Daoy (cell line): ENCODE data around the gene NCOA1. TPM values are rescaled to one million over a fixed set of nuclear protein-coding genes. Genes with fewer than 3 reads are reported as not detected.
"Not testable (repeated sequence)": the region's sequence is repeated elsewhere in the genome, so short reads cannot be mapped to it uniquely, and the experiment has no call there.

Experiments
- DNase-seq: peaks from one replicate; pipeline ENCODE4 v3.0.0-alpha.2; 2015; ENCODE audit warnings: low read depth
- total RNA-seq: library from RNA; depleted of rRNA; stranded (reverse); fragments of >200 nt; shearing (Covaris generic); gene quantifications from 2 replicates; pipeline ENCODE4 v1.2.3, GENCODE V29; 2014

The NCOA1 gene
- total RNA-seq, 1 experiment from 2014 or later, result 5.5 TPM

DNA sequence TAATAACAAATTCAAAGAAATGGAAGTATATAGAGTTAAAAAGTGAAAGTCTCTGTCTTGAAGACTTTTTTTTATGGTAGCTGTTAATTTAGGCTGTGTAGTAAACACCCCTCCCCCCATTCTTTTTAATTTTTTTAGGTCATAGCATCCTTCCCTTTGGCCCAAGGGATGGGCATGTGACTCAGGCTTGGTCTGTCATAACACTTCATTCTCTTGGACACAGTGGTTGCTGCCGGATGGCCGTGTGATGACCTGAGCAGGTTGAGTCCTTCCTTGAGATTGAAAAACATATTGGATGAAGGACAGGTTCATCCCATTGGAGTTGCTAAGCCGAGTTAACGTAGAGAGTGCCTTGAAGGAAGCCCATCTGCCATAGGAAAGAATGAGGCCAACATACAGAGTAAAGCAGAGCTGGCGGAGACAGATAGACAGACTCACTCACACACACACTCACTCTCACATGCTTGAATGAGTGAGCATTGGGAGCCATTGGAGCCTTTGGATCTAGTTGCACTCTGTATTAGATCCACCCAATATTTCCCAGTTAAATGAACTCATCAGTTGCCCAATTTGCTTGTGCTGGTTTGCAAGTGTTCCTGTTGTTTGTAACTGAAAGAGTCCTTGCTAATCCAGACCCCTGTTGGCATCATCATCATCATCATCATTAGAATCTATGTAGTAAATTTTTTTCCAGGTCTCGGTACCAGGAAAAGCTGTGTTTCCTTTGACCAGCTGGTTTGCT is 14.7 kb downstream of the NCOA1 start:
- DNase-seq, result no peak

DNA sequence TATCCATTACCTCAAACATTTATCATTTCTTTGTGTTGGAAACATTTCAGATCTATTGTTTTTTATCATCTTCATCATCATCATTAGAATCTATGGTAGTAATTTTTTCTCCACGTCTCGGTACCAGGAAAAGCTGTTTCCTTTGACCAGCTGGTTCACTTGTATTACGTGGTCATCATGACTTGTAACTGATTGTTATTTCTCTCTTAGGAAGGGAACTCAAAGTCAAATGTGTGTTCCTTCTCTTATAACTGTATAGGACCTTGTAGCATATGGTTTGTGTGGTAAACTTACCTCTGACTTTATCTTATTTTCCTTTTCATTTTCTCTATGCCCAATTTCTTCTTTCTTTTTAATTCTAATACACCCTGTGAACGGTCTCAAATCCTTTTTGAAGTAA is 16.5 kb downstream of the NCOA1 start:
- DNase-seq, result no peak

DNA sequence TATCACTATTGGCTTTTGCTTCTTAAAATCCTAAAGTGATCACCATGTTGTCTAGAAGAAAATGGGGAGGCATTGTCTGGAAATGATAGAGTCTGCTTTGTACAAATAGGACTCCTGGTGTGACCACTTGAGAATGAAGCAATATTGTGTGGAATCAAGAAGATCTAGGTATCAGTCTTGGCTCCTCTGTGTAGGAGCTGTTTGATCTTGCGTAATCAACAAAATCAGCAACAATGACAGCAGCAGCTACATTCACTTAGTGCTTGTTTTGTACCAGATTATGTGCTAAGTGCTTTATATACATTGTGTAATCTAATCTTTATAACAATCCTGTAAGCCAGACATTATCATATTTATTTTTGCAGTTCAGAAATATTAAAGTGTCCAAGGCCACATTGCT is 17.8 kb downstream of the NCOA1 start:
- no peak for DNase-seq

DNA sequence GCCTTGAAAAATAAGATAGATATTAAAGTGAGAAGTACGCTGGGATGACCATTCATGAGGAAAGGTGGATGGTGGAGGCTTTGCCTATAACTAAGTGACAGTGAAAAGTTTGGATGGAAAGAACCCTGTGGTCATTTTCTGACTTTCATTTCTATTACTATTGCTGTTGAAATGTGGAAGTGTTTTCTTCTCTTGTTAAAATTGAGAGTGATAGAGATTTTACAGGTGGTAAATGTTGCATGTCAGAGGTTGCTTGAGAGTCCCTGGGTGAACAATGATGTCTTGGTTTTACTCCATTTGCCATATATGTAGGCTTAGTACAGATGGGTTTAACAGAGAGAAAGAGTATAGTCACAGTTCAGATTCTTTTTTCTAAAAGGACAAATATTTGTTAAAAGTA is 18.4 kb downstream of the NCOA1 start:
- DNase-seq, result no peak

- no peak for DNase-seq
These were observed 18.8 kb downstream of the NCOA1 start for GRCh38 chr2:24509840-24510239.

DNA sequence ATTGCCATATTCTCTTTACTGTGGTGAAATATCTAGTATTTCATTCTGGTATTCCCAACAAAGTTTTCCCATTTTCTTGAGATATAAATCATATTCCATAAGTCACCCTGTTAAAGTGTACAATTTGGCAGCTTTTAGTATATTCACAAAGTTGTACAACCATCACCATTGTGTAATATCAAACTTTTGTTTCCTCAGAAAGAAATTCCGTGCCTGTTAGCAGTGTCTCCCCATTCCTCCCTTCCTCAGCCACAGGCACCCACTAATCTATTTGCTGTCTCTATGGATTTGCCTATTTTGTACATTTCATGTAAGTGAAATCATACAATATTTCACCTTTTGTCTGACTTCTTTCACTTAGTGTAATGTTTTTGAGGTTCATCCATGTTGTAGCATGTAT is 19.7 kb downstream of the NCOA1 start:
- no peak for DNase-seq

- DNase-seq, result no peak
These were observed 20.1 kb downstream of the NCOA1 start for GRCh38 chr2:24511198-24511597.

DNA sequence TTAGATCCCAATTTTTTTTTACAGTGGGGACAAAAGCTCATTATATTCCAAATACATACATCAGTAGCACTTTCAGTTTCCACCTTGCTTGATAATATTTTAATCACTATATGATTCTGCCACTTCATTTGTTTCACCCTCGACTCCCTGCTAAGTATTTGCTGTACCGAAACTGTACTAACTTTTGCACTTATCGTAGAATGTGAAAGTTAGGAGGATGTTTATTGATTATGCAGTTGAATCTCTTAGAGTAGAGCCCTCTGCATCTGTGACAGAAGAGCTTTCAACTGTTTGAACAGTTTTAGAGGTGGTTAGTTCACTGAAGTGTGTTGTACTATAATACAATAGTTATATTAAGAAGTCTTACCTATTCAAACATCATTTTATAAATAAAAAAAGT is 20.8 kb downstream of the NCOA1 start:
- DNase-seq, result no peak

DNA sequence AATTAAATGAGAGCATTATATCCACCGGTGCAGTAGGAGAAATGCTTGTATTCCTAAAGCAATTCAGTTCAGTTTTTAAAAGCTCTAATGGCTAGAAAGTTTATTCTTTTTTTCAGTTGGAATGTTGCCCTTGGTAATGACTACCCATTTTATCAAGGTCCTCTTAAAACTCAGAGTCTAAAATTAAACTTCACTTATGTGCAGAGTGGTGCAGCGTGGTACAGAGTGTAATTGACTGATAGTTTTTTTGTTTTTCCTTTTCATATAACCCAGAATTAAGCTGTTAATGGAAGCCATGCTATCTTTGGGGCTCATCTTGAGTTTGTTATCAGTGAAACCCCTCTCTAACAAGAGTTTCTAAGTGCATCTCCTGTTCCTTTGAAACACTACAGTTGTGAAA is 21.4 kb downstream of the NCOA1 start:
- DNase-seq, result no peak

DNA sequence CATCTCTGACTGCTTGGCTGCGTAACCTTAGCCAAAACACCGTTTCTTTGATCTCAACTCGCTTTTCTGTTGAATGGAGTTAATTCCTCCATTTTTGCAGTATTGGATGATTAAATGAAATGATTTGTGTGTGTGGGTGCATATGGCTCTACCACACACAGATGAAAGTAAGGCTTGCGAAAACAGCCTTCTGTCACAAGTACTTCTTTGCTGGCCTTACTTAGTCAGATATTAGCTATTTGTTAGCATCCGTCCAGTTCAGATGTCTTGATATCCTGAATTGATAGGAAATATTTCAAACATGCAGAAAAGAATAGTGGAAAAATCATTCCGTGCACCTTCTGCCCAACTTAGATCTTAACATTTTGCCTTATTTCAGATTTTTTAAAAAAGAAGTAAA is 21.8 kb downstream of the NCOA1 start:
- DNase-seq, result no peak

- DNase-seq, result no peak
These were observed 22.4 kb downstream of the NCOA1 start for GRCh38 chr2:24513281-24514071.

DNA sequence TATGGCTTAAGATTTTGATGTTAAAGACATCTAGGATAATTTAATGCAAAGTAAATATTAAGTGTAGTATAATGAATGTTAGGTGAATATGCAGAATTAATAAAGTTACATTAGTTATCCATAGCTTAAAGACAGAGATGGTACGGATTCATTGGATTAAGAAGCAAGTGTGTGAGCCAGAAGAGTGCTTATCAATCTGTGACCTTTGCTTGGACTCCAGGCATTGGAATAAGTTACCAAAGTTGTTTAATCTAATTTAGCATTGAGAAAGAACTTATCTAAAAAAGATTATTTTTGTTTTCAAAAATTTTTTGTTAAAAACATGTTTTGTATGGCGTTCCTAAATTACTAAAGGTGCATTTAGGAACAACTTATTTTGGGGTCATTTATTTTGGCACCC is 23.8 kb downstream of the NCOA1 start:
- no peak for DNase-seq

DNA sequence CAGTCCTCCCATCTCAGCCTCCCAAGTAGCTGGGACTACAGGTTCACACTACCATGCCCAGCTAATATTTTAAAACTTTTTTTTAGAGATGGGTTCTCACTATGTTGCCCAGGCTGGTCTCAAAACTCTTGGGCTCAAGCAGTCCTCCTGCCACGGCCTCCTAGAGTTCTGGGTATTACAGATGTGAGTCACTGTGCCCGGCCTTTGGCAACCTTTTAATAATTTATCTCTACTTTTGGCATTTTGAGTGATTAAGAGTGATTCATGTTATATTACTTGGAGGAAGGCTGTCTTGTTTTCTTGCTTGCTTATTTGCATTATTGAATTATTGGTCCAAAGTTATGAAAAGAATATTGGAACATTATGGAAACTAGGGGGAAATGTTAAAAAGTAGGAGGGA is 24.3 kb downstream of the NCOA1 start:
- DNase-seq, result peak; percentile 19

GRCh38 chr2:24515831-24516230 is 24.8 kb downstream of the NCOA1 start:
- DNase-seq, result no peak

DNA sequence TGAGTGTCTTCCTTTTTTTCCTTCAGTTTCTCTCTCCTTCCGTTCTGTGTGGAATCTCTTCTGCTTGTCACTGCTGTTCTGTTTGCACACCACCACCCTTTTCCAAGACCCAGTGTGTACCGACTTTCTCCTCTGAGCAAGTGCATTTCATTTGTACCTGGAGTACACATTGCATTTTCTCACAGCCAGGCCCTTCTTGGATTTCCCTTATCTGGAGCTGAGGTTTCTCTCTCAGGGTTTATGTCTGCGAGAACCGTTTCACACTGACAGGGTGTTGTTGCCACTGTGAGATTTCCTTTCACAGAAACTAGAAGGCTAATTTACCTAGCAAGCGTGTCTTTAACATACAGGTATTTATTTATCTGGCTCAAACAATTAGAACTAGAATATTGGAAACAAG is 26.2 kb downstream of the NCOA1 start:
- DNase-seq, result no peak

DNA sequence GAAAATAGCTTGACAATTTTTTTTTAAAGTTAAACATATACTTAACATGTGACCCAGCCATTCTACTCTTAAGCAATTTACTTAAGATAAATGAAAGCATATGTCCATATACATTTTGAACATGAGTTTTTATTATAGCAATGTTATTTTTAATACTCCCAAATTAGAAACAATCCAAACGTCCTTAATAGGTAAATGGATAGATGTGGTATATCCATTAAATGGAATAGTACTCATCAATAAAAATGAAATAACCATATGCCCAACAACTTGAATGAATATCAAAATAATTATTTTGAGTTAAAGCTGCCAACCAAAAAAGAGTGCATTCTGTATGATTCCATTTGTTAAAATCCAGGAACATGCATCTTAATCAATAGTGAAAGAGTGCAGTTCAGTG is 29.1 kb downstream of the NCOA1 start:
- DNase-seq, result no peak

DNA sequence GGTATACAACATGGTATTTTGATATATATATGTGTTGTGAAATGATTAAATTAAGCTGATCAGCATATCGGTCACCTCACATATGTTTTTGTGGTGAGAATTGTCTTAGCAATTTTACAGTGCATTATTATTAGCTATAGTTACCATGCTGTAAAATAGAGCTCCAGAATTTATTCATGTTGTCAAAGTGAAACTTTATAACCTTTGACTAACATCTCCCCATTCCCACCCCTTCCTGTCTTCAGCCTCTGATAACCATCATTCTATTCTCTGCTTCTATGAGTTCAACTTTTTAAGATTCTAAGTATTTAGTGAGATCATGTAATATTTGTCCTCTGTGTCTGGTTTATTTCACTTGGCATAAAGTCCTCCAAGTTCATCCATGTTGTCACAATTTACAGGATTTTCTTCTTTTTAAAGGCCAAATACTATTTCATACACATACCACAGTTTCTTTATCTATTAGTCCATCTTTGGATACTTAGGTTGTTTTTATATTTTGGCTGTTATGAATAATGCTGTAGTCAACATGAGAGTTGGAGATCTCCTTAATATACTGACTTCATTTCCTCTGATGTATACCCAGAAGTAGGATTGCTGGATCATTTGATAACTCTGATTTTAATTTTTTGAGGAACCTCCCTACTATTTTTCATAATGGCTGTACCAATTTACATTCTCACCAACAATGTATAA is 30.3 kb downstream of the NCOA1 start:
- no peak for DNase-seq

- DNase-seq, result no peak
These were observed 31.1 kb downstream of the NCOA1 start for GRCh38 chr2:24521975-24522639.

DNA sequence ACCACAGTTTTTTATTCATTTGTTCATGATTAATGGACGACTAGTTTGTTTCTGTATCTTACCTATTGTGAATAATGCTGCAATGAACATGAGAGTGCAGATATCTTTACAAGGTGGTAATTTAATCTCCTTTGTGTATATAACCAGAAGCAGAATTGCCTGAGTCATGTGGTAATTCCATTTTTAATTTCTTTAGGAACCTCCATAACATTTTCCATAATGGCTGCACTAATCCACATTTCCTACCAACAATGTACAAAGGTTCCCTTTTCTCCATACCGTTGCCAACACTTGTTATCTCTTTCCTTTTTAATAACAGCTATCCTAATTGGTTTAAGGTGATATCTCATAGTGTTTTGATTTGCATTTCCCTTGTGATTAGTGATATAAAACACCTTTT is 36.5 kb downstream of the NCOA1 start:
- no peak for DNase-seq

- no peak for DNase-seq
These were observed 39.7 kb downstream of the NCOA1 start for GRCh38 chr2:24530796-24531195.

- DNase-seq, result not testable (repeated sequence)
These were observed 40.6 kb downstream of the NCOA1 start for GRCh38 chr2:24531610-24532009.

DNA sequence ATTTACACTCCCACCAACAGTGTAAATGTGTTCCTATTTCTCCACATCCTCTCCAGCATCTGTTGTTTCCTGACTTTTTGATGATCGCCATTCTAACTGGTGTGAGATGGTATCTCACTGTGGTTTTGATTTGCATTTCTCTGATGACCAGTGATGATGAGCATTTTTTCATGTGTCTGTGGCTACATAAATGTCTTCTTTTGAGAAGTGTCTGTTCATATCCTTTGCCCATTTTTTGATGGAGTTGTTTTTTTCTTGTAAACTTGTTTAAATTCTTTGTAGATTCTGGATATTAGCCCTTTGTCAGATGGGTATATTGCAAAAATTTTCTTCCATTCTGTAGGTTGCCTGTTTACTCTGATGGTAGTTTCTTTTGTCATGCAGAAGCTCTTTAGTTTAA is 41.0 kb downstream of the NCOA1 start:
- not testable (repeated sequence) for DNase-seq
